Posterior vena cava (tissue), 2 donors: Measurements from ENCODE around the gene KRT86. TPM values are rescaled to one million over a fixed set of nuclear protein-coding genes. Genes with fewer than 3 reads are reported as not detected.
"Not testable (repeated sequence)": the region's sequence is repeated elsewhere in the genome, so short reads cannot be mapped to it uniquely, and the experiment has no call there.

Experiments used
- DNase-seq: peaks from one replicate; pipeline ENCODE4 v3.0.0-alpha.2; 2020; ENCODE audit warnings: low spot score
- intact Hi-C, 2 donors: fragments of 100-400 bp; cut with DNase I; formaldehyde crosslinking; loops; one replicate each; pipeline versions ENCODE4 v1.14.1 to v1.14.2; 2022 to 2023
- total RNA-seq, 2 donors: library from RNA; stranded (reverse); fragmentation: NEBNext Ultra II Directional; extraction: Animal tissue kit (Norgen Biotek cat#: 25700); gene quantifications; one replicate each; pipeline ENCODE4 v1.2.1, GENCODE V29; 2021
- donor health status: DM: yes; HTN: yes; CAD: no.
- donor health status: DM: yes; HTN: yes; CAD: no.

KRT86 gene
- total RNA-seq, 2 donors from 2014 or later: not detected

- DNase-seq: no peak
- intact Hi-C loops: no loop called here
Observed at GRCh38 chr12:52248541-52249461, 25.6 kb upstream of the KRT86 start.

GRCh38 chr12:52249511-52250047, 24.9 kb upstream of the KRT86 start:
- intact Hi-C loops: no loop called here
- DNase-seq: peak; percentile 29

- peak; percentile 73 for DNase-seq
- intact Hi-C loops: no loop called here
Observed at GRCh38 chr12:52250048-52250990, 24.1 kb upstream of the KRT86 start.

DNA sequence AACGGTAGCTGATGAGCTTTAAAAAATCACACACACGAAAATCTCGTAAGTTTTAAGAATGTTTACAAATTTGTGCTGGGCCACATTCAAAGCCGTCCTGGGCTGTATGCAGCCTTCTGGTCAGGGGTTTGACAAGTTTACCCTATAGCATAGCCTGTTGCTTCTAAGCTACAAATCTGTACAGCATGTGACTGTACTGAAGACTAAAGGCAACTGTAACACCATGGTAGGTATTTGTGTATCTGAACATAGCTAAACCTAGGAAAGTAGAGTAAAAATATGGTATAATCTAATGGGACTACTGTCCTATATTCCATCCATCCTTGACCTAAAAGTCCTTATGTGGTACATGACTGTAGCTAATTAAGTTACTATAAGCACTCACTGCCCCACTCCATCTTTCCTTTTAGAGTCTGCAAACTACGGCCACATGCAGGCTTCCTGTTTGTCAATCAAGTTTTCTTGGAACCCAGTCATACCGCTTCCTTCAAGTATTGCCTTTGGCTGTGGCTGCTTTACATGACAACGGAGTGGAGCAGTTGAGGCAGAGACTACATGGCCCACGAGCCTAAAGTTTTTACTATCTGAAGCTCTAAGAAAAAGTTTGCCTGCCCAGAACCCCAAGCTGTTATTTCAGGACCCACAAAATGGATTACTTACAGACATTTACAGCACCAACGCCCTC, 22.9 kb upstream of the KRT86 start:
- intact Hi-C loops: no loop called here
- no peak for DNase-seq

DNA sequence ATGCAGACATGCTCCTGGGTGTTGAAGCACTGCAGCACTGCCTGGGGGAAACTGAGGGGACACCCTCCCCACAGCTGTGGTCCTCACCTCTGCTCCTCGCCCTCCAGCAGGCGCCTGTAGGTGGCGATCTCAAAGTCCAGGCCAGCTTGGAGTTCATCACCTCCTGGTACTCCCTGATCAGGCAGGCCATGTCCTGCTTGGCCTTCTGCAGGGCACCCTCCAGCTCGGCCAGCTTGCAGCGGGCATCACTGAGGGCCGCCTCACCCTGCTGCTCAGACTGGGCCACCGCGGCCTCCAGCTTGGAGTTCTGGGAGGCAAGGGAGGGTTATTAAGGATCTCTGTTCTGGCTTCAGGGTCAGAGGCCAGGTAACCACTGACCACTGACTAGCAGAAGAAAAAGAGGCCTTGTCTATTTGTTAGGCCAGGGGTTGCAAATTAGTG, 22.2 kb upstream of the KRT86 start:
- intact Hi-C loops: not testable (repeated sequence)
- peak; percentile 49 for DNase-seq

GRCh38 chr12:52252728-52253343, 21.6 kb upstream of the KRT86 start:
- intact Hi-C loops: no loop called here
- DNase-seq: peak; percentile 14

- DNase-seq: peak; percentile 68
- intact Hi-C loops: no loop called here
Observed at GRCh38 chr12:52253391-52254179, 20.9 kb upstream of the KRT86 start.

DNA sequence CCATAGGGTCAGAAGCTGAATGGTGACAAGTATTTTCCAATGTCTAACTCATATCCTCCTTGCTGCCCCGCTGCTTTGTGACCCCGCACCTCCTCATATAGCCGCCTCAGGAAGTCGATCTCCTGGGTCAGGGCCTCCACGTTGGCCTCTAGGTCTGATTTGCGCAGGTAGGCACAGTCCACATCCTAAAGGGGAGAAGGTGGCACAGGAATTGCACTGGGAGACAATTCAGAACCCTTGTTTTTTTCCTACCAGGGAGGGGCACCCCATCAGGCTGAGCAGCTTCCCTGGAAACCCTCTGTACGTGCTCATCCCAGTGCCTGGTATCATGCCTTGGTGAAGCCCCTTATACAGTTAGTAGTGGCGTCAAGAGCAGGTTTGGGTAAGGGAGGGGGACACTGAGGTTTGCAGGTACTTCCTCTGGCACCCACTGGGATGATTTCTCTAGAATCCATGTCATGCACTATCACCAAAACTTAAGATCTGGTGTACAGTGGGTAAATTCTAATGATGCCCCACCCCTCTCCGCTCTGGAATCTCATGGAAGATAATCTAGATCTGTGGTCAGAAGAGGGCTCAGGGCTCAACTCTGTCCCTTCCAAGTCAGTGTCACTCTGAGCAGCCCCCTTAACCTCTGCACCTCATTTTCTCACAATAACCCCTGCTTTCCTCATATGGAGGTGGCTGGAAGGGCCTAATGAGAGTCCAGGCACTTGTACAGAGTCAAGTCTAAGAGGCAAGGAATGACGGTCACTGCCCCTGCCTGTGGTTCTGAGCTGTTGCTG, 20.1 kb upstream of the KRT86 start:
- peak; percentile 38 for DNase-seq
- intact Hi-C loops: no loop called here

GRCh38 chr12:52254965-52255751, 19.3 kb upstream of the KRT86 start:
- peak; percentile 45 for DNase-seq
- intact Hi-C loops: no loop called here

- peak; percentile 62 for DNase-seq
- intact Hi-C loops: no loop called here
Observed at GRCh38 chr12:52255926-52256583, 18.4 kb upstream of the KRT86 start.

DNA sequence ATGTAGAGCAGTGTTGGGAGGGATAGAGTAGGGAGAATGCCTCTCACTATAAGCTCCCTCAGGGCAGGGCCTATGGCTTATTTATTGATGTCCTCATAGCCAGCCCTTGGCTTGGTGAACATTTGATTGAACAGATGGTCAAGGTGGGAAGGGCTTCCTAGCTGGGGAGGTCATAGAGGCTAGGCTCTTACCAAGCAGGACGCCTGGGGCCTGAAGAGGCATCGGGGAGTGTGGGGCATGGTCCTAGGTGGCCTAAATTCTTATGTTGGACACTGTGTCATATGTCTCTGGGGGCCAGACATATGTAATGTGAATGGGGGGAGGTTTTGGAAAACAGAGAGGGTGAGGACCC, 17.9 kb upstream of the KRT86 start:
- intact Hi-C loops: no loop called here
- DNase-seq: peak; percentile 10

GRCh38 chr12:52257074-52257551, 17.3 kb upstream of the KRT86 start:
- DNase-seq: peak; percentile 75
- intact Hi-C loops: no loop called here

DNA sequence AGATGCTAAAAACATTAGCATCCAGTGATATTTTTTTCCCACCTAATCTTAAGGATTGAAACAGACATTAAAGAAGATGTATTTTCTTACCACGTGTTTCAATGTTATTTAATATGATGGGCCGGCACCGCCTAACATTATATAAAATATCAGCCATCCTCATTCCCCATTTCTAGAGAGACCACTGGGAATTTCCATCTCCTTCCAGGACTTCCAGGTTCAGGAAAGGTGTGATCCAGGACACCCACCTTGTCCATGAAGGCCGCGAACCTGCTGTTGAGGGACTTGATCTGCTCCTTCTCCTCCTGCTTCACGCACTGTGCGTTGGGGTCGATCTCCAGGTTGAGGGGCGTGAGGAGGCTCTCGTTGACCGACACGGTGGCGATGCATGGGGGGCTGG, 16.5 kb upstream of the KRT86 start:
- peak; percentile 34 for DNase-seq
- intact Hi-C loops: not testable (repeated sequence)

- intact Hi-C loops: no loop called here
- DNase-seq: peak; percentile 84
Observed at GRCh38 chr12:52258335-52258901, 16.0 kb upstream of the KRT86 start.

DNA sequence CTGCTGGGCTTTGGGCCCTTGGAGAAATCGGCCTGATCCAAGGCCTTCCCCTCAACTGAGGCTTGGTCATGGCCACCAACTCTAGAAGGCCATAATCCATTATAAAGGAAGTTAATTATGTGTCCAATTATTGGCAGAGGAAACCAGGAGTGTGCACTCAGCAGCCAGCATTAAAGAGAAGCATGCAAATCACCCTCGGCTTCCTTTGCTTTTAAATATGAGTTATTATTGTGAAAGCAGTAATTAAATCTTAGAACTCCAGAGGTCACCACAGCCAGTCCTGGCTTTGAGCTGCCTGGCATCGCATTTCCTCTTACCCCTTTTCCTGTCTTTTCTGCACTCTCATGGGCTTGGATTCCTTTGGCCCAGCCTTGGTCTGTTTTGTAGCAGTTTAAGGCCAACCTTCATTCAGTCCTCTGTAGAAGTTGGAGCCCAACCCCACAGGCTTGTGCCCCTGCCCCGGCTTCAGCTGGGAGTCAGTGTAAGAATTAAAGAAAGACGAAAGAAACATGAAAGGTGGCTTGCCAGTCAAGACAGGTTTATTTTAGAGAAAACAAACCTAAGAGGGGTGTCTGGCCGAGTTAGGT, 14.7 kb upstream of the KRT86 start:
- intact Hi-C loops: no loop called here
- DNase-seq: peak; percentile 50
